NCI-H2081 treated with DMSO at 0.1 percent for 48 hours (cell line): Measurements from ENCODE around the gene HNRNPH2.

ENCODE experiments used
- DNase-seq: peaks from one replicate; lab custom pipeline; 2025; lab: John Stamatoyannopoulos, UW

Gene HNRNPH2

GRCh38 chrX:101397779-101398178 lies 10.2 kb upstream of the HNRNPH2 start:
- no peak for DNase-seq

GRCh38 chrX:101398694-101399093 lies 9.3 kb upstream of the HNRNPH2 start:
- no peak for DNase-seq

- DNase-seq, result no peak
Observed at GRCh38 chrX:101399825-101400224, 8.2 kb upstream of the HNRNPH2 start.

GRCh38 chrX:101407167-101407747 lies 765 bp upstream of the HNRNPH2 start:
- no peak for DNase-seq

- no peak for DNase-seq
Observed at GRCh38 chrX:101408532-101408841, 465 bp downstream of the HNRNPH2 start.

GRCh38 chrX:101409043-101409442 lies 1.0 kb downstream of the HNRNPH2 start:
- no peak for DNase-seq

GRCh38 chrX:101410461-101410860 lies 2.4 kb downstream of the HNRNPH2 start:
- DNase-seq, result no peak

GRCh38 chrX:101411984-101412383 lies 4.0 kb downstream of the HNRNPH2 start:
- DNase-seq, result no peak

- no peak for DNase-seq
Observed at GRCh38 chrX:101415180-101416145, 7.4 kb downstream of the HNRNPH2 start.

- no peak for DNase-seq
Observed at GRCh38 chrX:101416691-101417090, 8.7 kb downstream of the HNRNPH2 start.

GRCh38 chrX:101417190-101417589 lies 9.2 kb downstream of the HNRNPH2 start:
- DNase-seq, result no peak

- DNase-seq, result no peak
Observed at GRCh38 chrX:101417981-101418841, 10.2 kb downstream of the HNRNPH2 start.

GRCh38 chrX:101419489-101419888 lies 11.5 kb downstream of the HNRNPH2 start:
- DNase-seq, result no peak

GRCh38 chrX:101427954-101428353 lies 19.9 kb downstream of the HNRNPH2 start:
- DNase-seq, result no peak

- DNase-seq, result no peak
Observed at GRCh38 chrX:101429934-101430333, 21.9 kb downstream of the HNRNPH2 start.

- no peak for DNase-seq
Observed at GRCh38 chrX:101430457-101431078, 22.5 kb downstream of the HNRNPH2 start.

- DNase-seq, result no peak
Observed at GRCh38 chrX:101442085-101442484, 34.1 kb downstream of the HNRNPH2 start.

GRCh38 chrX:101449279-101449678 lies 41.3 kb downstream of the HNRNPH2 start:
- DNase-seq, result no peak

GRCh38 chrX:101450085-101450484 lies 42.1 kb downstream of the HNRNPH2 start:
- no peak for DNase-seq

GRCh38 chrX:101450961-101451360 lies 42.9 kb downstream of the HNRNPH2 start:
- DNase-seq, result no peak

- no peak for DNase-seq
Observed at GRCh38 chrX:101452056-101452455, 44.0 kb downstream of the HNRNPH2 start.

GRCh38 chrX:101460669-101461068 lies 52.6 kb downstream of the HNRNPH2 start:
- DNase-seq, result no peak
